SK-N-SH treated with all-trans-retinoic acid at 6 μM for 48 hours (cell line): ENCODE results near the gene FANCC.

Experiments
- ARNTL ChIP-seq: fragments of 450-650 bp; formaldehyde crosslinking; IDR thresholded peaks from 2 replicates; pipeline ENCODE4 v1.5.0; 2020; ENCODE audit warnings: low read depth, mild to moderate bottlenecking, moderate library complexity, borderline replicate concordance
- ISL1 ChIP-seq: fragments of 250-450 bp; sonication (Bioruptor Pico); IDR thresholded peaks from 2 replicates; pipeline ENCODE4 v2.1.2; 2022; ENCODE audit warnings: mild to moderate bottlenecking, moderate library complexity
- RARB ChIP-seq: fragments of 250-450 bp; sonication (Bioruptor Pico); IDR thresholded peaks from 2 replicates; pipeline ENCODE4 v1.8.0; 2021; ENCODE audit warnings: mild to moderate bottlenecking, moderate library complexity
- TOX ChIP-seq: fragments of 250-450 bp; sonication (Bioruptor Pico); IDR thresholded peaks from 2 replicates; pipeline ENCODE4 v1.8.0; 2021; ENCODE audit warnings: mild to moderate bottlenecking, moderate library complexity, borderline replicate concordance
- ZFP30 ChIP-seq: fragments of 450-650 bp; formaldehyde crosslinking; IDR thresholded peaks from 2 replicates; pipeline ENCODE4 v1.5.0; 2022; ENCODE audit warnings: mild to moderate bottlenecking, moderate library complexity
- ZNF565 ChIP-seq: fragments of 450-650 bp; formaldehyde crosslinking; conservative IDR thresholded peaks from 2 replicates; pipeline ENCODE4 v1.5.0; 2020; ENCODE audit warnings: low read depth, mild to moderate bottlenecking, moderate library complexity
- ZNF70 ChIP-seq: fragments of 450-650 bp; formaldehyde crosslinking; IDR thresholded peaks from 2 replicates; pipeline ENCODE4 v1.5.0; 2020; ENCODE audit warnings: mild to moderate bottlenecking, moderate library complexity
- ZNF8 ChIP-seq: fragments of 450-650 bp; formaldehyde crosslinking; IDR thresholded peaks from 2 replicates; pipeline ENCODE4 v1.5.0; 2020; ENCODE audit warnings: mild to moderate bottlenecking, moderate library complexity
- TF ChIP-seq, protein P1 (sequence below): fragments of 250-450 bp; sonication (Bioruptor Pico); IDR thresholded peaks from 2 replicates; pipeline ENCODE4 v1.8.0; 2020; ENCODE audit warnings: mild to moderate bottlenecking, moderate library complexity, borderline replicate concordance

DNA sequence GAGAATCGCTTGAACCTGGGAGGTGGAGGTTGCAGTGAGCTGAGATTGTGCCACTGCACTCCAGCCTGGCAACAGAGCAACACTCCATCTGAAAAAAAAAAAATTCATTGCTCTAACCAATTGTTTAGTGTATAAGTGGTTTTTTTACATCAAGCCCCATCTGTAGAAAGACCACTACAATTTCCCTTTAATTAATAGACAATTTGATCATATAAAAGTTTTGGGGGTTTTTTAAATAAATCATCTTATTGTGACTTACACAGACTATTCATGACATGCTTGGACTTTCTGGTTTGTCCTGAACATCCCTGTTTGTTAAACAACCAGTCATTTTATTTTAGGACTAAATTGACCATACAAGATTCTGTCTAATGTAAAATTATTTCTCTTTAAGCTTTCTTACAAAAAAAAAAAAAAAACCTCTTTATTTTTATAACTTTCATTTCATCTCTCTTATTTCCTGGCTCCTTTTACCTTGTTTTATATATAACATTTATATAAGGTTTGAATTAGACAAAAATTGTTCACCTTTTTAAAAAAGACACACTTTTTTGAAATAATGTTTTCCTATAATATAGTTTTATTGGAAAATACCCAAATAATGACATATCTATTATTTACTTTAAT is 9.8 kb upstream of the FANCC start:
- no peak for TF ChIP-seq ARNTL (CRISPR knock-in tag)
- no peak for TF ChIP-seq RARB
- TF ChIP-seq TOX (CRISPR knock-in tag), result no peak
- TF ChIP-seq ZFP30 (CRISPR knock-in tag), result no peak
- TF ChIP-seq, protein P1, sequence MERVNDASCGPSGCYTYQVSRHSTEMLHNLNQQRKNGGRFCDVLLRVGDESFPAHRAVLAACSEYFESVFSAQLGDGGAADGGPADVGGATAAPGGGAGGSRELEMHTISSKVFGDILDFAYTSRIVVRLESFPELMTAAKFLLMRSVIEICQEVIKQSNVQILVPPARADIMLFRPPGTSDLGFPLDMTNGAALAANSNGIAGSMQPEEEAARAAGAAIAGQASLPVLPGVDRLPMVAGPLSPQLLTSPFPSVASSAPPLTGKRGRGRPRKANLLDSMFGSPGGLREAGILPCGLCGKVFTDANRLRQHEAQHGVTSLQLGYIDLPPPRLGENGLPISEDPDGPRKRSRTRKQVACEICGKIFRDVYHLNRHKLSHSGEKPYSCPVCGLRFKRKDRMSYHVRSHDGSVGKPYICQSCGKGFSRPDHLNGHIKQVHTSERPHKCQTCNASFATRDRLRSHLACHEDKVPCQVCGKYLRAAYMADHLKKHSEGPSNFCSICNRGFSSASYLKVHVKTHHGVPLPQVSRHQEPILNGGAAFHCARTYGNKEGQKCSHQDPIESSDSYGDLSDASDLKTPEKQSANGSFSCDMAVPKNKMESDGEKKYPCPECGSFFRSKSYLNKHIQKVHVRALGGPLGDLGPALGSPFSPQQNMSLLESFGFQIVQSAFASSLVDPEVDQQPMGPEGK, result no peak
- no peak for TF ChIP-seq ISL1 (CRISPR knock-in tag)
- no peak for TF ChIP-seq ZNF70
- no peak for TF ChIP-seq ZNF8 (CRISPR knock-in tag)
- TF ChIP-seq ZNF565 (CRISPR knock-in tag), result no peak
